Left colon (tissue), 2 donors: ENCODE measurements around the gene TMEM200A. TPM values are rescaled to one million over a fixed set of nuclear protein-coding genes. Genes with fewer than 3 reads are reported as not detected.

Experiments used
- ATAC-seq: fragments of 200-7000 bp; cut with Tn5 transposase; one replicate; pipeline ENCODE4 v1.9.1; 2020; ENCODE audit warnings: mild to moderate bottlenecking, moderate library complexity
- DNase-seq, 2 donors: peaks; one replicate each; pipeline ENCODE4 v3.0.0-alpha.2; 2020
- intact Hi-C, 2 donors: fragments of 100-400 bp; cut with DNase I in 1 of 2; cut with micrococcal nuclease in 1 of 2; formaldehyde crosslinking; loops; one replicate each; pipeline versions ENCODE4 v1.11.2 to v1.14.0; 2022; cut with DNase I, micrococcal nuclease
- total RNA-seq, 2 donors: library from RNA; stranded (reverse); fragmentation: NEBNext Ultra II Directional; extraction: Animal tissue kit (Norgen Biotek cat#: 25700); gene quantifications; one replicate each; pipeline ENCODE4 v1.2.1, GENCODE V29; 2021
- donor health status: DM: no; HTN: no; CAD: no.
- donor health status: DM: yes; HTN: yes; CAD: no.

The TMEM200A gene
- total RNA-seq, 2 donors from 2014 or later = 24.6 to 26.9 TPM

DNA sequence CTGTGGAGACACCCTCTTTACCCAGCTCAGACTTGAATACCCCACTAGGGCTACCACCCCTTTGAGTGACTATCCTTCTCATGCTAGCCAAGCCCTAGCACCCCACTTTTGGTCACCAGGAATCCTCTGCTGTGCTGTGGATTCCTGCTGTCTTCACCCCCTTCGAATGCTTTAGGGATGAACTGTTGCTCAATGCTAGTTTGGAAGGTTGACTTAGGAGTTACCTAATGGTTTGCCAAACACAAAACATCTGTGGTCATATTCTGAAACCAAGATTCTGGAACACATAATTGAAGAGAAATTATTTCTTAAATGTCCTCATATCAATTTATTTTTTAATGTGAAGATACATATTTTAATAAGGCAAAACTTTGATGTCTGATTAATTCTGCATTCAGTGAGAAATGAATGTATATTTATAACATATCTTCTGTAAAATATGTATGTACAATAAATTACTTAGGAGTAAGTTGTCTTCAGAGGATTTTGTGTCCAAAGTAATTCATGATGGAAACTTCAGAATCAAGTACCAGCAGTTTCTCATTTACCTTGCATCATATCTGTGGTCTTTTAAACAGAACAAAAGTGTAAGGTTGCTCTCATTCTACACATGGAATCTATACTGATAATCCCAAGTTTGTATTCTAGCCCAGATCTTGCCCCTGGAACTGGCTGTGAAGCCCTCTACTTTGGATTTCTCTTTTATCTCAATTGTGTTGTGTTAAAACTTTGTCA, 46.9 kb downstream of the TMEM200A start:
- no peak for DNase-seq
- intact Hi-C loops = no loop called here
- no peak for ATAC-seq

GRCh38 chr6:130417951-130418350, 52.1 kb downstream of the TMEM200A start:
- intact Hi-C loops = no loop called here
- no peak for ATAC-seq

DNA sequence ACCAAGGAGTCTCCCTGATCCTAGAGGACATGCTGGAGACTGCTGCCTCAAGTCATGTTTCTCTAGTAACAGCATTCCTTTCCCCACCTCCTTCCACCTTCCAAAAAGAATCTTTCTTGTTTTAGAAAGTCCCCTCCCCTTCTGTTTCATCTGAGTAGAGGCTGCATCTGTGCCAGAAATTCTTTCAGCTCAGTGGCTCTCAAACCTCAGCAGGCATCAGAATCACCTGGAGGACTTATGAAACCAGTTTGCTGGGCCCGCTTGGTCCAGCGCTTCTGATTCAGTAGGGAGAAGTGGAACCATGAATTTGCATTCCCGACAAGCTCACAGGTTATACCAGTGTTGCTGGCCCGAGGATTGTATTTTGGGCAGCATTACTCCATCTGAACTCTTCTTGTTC, 55.1 kb downstream of the TMEM200A start:
- DNase-seq (no peak), ATAC-seq (no peak)
- intact Hi-C loops = no loop called here

More at GRCh38 chr6:130417951-130418350, 52.1 kb downstream of the TMEM200A start:
- no peak for DNase-seq

DNA sequence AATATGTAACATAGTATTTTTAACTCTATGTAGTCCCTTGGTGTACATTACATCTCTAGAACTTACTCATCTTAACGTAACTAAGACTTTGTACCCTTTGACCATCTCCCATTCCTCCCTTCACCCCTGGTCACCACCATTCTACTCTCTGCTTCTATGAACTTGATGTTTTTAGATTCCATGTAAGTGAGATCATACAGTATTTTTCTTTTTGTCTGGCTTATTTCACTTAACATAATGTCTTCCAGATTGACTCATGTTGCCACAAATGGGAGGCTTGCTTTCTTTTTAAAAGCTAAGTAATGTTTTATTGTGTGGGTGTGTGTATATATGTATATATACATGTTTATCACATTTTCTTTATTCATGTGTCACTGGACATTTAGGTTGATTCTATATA, 55.8 kb downstream of the TMEM200A start:
- intact Hi-C loops = no loop called here
- ATAC-seq = no peak
- no peak for DNase-seq

- intact Hi-C loops = no loop called here
Observed at GRCh38 chr6:130423044-130423443, 57.2 kb downstream of the TMEM200A start.

GRCh38 chr6:130424710-130425109, 58.9 kb downstream of the TMEM200A start:
- intact Hi-C loops = no loop called here
- DNase-seq (no peak), ATAC-seq (no peak)

More at GRCh38 chr6:130423044-130423443, 57.2 kb downstream of the TMEM200A start:
- DNase-seq = no peak
- ATAC-seq = no peak

DNA sequence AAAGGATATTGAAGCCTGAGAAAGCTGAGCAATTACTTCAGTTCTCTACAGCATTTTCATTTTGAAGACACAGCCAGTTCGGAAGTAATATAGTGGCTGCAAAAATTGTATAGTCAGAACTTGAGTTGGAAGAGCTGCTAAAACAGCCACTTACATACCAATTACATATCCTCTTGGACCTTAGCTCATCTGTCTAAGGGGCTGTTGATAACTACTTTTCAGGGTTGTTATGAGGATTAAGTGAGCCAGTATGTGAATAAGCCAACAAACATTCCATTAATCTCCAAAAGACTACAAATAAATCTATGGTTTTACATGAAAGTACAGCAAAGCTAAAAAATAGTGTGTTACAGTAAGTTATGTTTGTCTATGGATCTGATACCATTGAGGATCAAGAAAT, 59.7 kb downstream of the TMEM200A start:
- intact Hi-C loops = no loop called here
- ATAC-seq (no peak), DNase-seq (no peak)

DNA sequence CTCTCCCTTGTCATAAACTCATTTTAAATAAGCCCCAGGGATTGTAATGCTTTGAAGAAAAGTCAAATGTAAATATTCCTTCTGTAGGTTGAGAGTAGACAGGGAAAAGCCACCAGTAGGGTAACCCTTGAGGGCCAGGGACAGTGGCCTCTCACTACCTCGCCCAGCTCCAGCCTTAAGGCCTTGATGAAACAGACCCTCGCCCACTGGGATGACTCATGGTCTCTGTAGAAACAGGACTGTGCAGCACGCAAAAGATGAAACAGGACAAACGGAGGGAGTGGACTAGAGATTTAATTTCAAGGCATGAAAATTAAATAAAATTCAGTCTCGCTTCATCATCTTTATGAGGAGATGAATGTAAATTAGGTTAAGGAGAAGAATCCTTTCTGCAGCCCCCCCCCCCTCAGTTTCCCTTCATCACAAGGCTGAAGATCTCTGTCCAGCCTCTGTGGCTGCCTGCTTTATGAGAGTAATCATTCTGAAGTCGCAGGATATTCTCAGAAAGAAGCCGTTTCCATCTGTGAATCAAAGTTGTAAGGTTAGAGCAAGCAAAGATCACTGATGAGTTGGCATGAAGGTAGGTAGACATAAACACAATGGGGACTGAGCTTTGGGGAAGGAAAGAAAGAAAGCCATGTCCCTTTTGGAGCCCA, 60.4 kb downstream of the TMEM200A start:
- DNase-seq = no peak
- no peak for ATAC-seq
- intact Hi-C loops = no loop called here

- no peak for ATAC-seq
- intact Hi-C loops = no loop called here
- DNase-seq = no peak
Observed at GRCh38 chr6:130431346-130431852, 65.6 kb downstream of the TMEM200A start.

- no peak for DNase-seq
- intact Hi-C loops = no loop called here
- no peak for ATAC-seq
Observed at GRCh38 chr6:130432838-130433237, 67.0 kb downstream of the TMEM200A start.

- ATAC-seq (no peak), DNase-seq (no peak)
- intact Hi-C loops = no loop called here
Observed at GRCh38 chr6:130434174-130434873, 68.5 kb downstream of the TMEM200A start.

DNA sequence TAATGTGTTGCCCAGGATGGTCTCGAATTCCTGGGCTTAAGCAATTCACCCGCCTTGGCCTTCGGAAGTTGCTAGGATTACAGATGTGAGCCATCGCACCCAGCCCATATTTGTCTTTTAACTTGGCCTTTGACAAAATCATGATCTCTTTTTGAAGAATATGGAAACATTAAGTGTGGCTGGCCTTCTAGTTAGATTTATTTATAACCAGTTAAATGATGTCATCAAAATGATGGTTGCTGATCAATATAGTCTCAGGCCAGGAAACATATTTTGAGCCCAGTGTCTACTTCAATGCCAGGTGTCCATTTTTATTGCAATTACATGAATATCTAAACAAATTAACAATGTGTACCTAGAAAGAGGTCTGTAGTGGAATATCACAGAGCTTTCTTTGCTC, 69.4 kb downstream of the TMEM200A start:
- ATAC-seq (no peak), DNase-seq (no peak)
- intact Hi-C loops = no loop called here

GRCh38 chr6:130437961-130438360, 72.1 kb downstream of the TMEM200A start:
- ATAC-seq (no peak), DNase-seq (no peak)
- intact Hi-C loops = no loop called here

DNA sequence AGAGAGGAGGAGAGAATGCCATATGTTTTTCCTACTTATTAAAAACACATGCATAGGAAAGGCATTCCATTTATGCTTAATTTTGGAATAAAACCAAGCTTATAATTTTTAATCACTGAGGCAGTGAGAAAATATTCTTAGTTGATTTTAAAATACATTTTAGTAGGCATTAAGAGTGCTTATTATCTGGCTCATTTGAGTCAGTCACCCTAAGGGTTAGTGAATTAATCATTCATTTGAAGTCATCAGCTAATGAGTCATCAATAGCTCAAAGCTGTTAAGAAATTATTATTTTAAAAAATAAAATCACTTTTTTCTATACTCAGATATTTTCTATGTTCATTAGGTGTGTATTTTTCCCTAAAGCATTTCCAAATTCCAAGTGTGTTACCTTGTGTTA, 81.6 kb downstream of the TMEM200A start:
- ATAC-seq = no peak
- no peak for DNase-seq
- intact Hi-C loops = no loop called here

GRCh38 chr6:130452336-130452735, 86.5 kb downstream of the TMEM200A start:
- intact Hi-C loops = no loop called here
- ATAC-seq = no peak
- no peak for DNase-seq

GRCh38 chr6:130453230-130453629, 87.4 kb downstream of the TMEM200A start:
- ATAC-seq (no peak), DNase-seq (no peak)
- intact Hi-C loops = no loop called here

- DNase-seq = no peak
- intact Hi-C loops = no loop called here
- peak; percentile 69 for ATAC-seq
Observed at GRCh38 chr6:130457605-130458004, 91.8 kb downstream of the TMEM200A start.

DNA sequence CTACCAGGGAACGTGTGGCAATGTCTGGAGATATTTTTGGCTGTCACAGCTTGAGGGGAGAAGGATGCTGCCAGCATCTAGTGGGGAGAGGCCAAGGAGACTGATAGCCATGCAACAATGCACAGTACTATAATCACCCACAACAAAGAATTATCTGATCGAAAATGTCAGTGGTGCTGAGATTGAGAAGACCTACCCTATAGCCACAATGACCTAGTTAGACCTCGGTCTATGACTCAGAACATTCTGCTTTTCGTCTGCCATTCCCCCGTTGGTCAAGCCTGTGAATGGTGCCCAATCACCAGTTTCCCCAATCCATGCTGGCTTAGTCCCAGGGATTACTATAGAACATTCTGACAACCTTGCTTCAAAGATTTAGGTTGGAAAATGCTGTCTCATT, 93.5 kb downstream of the TMEM200A start:
- intact Hi-C loops = no loop called here
- DNase-seq (no peak), ATAC-seq (no peak)

DNA sequence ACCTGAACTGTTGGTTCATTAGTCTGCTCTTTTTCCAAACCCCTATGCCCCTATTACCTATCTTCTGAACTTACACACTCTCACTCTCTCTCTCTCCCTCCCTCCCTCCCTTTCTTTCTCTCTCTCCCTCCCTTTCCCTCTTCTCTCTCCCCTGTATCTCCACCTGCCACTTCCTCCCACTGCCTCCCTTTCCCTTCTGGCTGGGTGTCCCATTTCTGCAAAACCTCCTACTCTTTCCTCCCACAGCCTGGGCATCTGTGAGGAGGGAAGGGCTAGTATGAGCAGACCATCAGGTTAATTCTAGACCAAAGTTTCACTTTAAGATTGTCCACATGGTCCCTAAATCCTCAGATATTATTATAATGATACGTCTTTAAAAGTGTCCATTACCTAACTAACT, 95.1 kb downstream of the TMEM200A start:
- DNase-seq (no peak), ATAC-seq (no peak)
- intact Hi-C loops = no loop called here
